Umbilical cord (tissue), 2 donors: ENCODE results near the gene CNTN1. TPM values are rescaled to one million over a fixed set of nuclear protein-coding genes. Genes with fewer than 3 reads are reported as not detected.

Experiments
- DNase-seq: peaks from one replicate; pipeline ENCODE4 v3.0.0-alpha.2; 2015; ENCODE audit warnings: low spot score
- total RNA-seq: library from RNA; depleted of rRNA; stranded (reverse); fragments of >200 nt; gene quantifications from one replicate; pipeline ENCODE4 v1.2.3, GENCODE V29; 2014; ENCODE audit warnings: low replicate concordance; ENCODE audit not compliant: insufficient read depth

CNTN1 gene
- total RNA-seq, 1 donor from 2014 or later, result 88.6 TPM

DNA sequence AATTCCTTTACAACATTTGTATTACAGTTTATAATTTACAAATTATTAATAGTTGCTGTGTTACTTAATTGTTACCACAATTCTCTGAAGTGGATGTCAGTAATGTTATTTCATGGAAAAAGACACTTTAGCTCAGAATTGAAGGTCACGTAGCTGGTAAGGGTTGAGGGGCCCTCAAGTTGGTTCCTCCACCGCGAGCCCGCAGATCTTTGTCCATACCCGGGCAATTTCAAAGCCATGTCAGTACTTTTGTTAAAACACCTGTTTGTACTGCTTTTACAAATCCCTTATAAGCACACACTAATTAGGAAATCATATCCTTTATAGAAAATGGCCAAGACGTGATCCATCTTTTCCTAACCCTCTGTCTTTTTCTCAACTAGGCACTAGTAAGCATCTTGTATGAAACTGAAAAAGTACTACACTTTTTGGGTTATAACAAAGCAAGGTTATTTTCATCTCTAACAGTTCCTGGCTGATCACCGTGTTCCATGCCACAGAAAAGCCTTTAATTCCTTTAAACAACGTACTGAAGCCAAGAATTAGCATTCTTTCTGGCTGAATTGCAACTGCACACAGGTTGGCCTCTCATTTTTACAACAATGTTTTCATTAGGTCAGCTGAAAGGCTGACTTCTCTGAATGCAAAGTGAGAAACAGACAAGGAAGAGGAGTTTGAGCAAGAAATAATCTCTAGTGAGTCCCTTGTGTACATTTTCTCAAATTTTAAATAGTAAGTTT lies 76.1 kb downstream of the CNTN1 start:
- no peak for DNase-seq

DNA sequence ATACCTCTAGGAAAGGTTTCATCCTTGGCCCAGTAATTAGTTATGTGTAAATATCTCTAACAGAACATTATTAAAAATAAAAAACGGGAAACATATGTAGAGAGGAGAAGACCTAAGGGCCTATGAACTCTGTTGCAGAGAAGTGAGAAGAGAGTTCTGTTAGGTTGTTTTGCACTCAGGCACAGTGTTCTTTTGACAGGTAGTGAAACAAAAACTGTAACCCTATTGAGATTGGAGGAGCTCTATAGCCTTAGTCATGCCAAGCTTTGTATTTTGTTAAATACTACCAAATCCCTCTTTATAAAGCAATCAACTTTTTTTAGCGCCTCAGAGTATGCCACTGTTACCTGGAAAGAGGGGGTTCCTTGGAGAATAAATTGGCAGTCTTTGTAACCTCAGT lies 77.6 kb downstream of the CNTN1 start:
- no peak for DNase-seq

DNA sequence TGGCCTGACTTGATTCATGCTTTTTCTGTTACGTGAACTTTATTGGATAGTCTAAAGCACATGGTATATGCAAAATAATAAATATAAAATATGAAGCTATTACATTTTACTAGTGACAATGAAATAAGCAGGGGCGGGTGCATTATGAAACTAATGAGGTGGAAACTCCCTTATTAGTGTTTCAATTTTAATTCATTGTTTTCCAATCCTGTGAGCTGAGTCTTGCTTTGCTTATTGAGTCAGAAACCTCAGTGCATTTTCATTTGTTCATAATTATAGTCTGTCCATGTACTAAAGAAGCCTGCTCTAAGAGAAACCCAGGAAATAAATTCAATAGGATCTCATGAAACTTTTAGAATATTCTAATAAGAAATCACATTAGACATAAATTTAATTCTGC lies 78.5 kb downstream of the CNTN1 start:
- no peak for DNase-seq

DNA sequence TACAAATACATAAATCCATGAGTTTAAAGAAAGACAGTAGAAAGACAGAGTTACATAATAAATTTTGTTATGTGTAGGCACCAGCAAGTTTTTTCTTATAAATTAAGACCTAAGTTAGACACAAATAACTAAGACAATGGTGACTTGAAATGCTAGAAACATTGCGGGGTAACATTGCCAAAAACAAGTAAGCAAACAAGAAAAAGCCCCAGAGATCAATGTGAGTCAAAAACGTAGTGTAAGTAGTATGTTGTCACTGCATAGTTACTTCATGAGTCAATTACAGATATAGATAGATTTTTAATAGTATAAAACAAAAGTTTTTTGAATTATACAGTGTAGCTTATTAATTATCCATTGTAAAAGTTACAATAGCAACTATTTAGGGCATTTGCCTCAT lies 83.4 kb downstream of the CNTN1 start:
- DNase-seq, result no peak

DNA sequence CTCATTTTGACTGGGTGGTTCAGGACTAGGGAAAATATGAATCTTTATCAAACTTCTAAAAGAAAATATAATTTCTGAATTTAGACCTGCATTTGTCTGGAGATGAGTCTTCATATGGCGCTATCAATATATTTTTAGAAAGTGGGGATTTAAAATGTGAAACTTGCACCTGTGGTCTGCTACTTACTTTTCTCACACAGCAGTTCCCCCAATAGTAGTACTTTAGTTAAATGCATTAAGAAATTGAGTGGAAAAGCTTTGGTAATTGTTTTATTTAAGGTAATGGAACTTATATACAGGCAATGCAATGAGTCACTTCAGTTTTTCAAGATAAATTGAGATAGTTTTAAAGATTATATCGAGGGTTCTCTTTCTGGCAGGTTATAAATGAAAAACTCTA lies 91.9 kb downstream of the CNTN1 start:
- no peak for DNase-seq

- no peak for DNase-seq
These were observed 96.0 kb downstream of the CNTN1 start for GRCh38 chr12:40788276-40788675.

DNA sequence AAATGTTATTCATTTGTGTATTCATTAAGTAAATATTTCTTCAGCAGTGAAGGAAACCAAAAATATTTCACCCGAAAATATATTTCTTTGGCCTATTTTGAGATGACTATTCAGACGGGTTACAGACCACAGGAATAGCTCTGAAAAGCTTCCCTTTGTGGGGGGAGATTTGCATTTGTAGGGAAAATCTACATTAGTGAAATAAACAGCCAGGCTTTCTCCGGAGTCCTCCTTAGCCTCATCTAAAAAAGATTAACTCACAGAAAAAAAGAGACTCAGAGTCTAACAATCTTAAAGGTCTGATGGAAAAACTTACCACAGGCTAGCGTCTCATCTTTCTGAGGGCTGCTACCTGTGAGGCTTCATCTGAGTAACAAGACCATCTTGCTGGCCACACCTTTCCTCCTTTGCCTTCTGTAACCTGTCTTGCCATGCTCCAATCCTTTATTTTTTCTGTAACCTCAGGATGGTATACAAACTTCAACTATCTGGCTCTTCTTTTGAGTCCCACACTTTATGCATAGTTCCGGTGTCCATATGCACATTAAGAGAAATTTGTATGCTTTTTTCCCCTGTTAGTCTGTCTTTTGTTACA lies 100.7 kb downstream of the CNTN1 start:
- peak; percentile 7 for DNase-seq

DNA sequence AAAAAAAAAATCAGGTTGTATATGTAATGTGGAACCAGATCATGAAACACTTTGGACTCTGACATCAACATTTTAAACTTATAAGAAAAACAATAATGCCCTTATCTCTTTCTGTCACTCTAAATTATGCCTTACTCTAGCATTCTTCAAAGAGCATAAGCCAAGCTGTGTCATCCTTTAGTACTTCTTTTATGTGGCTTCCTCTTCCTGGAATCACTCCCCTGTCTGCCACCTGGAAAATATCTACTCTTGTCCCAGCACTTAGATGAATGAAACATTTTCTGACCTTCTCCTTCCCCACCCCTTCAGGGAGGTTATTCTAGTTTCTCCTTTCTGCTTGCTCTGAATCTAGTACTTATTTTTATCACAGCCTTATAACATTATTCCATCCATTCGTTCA lies 101.2 kb downstream of the CNTN1 start:
- peak; percentile 48 for DNase-seq

- no peak for DNase-seq
These were observed 101.8 kb downstream of the CNTN1 start for GRCh38 chr12:40794087-40794486.

DNA sequence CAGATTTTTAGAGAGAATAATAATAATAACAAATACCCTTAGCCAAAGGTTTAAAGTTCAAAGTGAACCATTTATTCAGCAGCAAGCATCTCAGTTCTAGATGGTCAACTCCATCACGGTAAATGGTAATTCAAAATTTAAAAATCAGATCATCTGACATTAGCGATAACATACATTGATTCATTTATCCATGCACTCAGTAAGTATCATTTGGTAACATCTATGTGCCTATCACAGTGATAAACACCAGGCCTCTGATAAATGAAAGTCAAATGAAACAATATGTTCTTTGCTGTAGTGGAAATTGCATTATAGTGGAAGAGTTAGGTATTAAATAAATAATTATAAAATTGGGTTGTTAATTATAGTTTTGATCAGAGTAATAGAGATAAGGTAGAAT lies 108.8 kb downstream of the CNTN1 start:
- no peak for DNase-seq

- no peak for DNase-seq
These were observed 109.6 kb downstream of the CNTN1 start for GRCh38 chr12:40801861-40802260.

GRCh38 chr12:40802656-40803055 lies 110.4 kb downstream of the CNTN1 start:
- DNase-seq, result no peak

DNA sequence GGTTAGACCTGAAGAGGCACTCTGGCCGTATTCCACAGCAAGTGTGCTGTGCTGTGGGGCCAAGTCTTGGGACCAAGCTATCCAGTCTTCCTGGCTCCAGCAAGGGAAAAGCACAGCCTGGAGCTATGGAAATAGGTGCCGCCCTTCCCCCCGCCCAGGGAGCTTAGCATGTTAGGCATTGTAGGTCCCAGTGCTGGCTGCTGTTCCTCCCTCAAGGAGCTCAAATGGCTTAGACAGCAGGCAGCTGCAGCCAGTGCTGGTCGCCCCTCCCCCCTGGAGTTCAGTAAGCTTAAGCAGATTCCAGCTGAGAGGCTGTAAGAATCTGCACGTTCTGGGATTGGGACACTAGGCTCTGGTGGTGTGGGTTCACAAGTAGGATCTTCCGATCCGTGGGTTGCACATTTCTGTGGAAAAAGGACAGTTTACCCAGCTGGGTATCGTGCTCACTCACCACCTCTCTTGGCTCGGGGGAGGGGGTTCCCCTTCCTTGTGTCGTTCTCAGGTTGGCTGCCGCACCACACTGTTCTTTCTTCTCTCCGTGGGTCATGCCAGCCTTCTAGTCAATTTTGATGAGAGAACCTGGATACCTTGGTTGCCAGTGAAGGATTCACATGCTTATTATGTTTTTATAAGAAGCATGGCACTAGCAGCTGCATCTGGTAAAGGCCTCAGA lies 127.3 kb downstream of the CNTN1 start:
- peak; percentile 90 for DNase-seq

GRCh38 chr12:40820794-40821484 lies 128.7 kb downstream of the CNTN1 start:
- DNase-seq, result peak; percentile 30

DNA sequence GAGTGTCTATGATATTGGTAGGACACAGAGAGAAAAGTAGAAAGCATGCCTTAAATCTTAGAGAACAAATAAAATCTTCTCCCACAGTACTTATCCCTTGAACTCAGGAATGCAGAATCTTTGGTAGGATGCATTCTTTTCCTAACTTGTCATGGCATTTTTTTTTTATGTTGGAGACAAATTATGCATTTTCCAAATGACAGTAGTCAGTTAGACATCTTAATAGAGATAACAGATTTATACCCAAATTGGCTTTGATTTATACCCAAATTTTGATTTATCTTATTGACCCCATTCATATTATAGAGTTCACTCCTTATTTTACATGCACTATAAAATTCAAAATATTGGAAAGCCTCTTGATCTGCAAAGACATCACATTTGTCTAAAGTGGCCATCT lies 132.9 kb downstream of the CNTN1 start:
- DNase-seq, result peak; percentile 22

- no peak for DNase-seq
These were observed 135.7 kb downstream of the CNTN1 start for GRCh38 chr12:40827683-40828592.

- DNase-seq, result no peak
These were observed 136.4 kb downstream of the CNTN1 start for GRCh38 chr12:40828593-40828990.

DNA sequence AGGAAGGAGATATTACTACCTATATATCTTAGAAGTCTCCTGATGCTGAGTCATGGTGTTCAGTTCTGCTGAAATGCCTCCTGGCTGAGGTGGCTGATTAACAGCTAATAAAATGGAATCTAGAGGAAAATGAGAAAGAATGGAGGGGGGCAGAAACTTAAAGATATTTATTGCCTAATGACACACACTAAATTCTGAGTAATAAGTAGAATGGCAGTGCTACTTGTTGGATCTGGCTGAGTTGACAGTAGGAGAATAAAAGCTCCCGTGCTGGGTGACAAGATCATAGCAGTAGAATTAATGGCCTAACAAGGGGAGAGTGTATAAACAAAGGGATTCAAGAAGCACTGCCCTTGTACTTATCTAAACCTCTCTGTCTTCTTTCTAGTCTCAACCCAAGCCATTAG lies 137.5 kb downstream of the CNTN1 start:
- no peak for DNase-seq

- no peak for DNase-seq
These were observed 139.7 kb downstream of the CNTN1 start for GRCh38 chr12:40831916-40832315.

DNA sequence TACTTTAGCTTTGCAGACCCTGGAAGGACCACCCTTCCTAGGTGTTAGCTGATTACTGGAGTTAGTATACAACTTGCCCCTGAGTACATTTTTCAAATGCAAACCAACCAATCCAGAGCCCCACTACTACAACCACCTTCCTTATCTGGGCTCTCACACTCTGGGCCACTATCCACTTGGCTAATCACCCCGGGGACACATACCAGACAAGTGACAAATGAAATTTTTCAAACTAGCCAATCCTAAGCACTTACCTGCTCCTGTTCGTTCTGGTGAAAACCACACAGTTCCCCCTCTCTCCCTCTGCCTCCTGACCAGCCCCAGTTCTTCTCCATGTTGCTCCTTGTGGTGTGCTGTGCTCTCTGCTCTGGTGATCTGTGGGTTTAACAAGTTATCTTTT lies 140.4 kb downstream of the CNTN1 start:
- DNase-seq, result no peak

DNA sequence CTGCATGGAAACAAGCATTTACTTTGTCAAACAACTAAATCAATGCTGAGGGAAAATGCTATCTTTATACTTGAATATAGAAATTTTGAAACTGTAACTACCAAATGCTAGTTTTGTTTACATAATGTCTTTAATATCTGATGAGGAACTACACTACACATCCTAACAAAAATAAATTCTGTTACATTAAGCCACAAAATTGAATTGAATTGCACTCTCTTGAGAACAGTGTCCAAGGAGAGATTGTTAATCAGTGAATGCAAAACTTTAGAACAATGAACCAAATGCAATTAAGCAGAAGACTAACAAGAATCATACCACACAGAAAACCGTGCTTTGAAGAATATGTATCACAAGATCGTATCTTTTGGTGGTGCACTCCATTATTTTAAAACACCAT lies 141.6 kb downstream of the CNTN1 start:
- no peak for DNase-seq
